Measurements from ENCODE around the gene CCDC157.

- TF ChIP-seq CTCF (IDR thresholded peaks at IDR 0.05), result no peak
- no peak for TF ChIP-seq EZH2 (IDR thresholded peaks at IDR 0.05; ENCODE audit: borderline replicate concordance, insufficient read depth, low read depth, low read length, poor library complexity, severe bottlenecking)
These were observed 36.7 kb upstream of the CCDC157 start for GRCh38 chr22:30320021-30320556.

All from B cell (primary cell).